ENCODE measurements around the gene DAD1.
"Not testable (repeated sequence)": the region's sequence is repeated elsewhere in the genome, so short reads cannot be mapped to it uniquely, and the experiment has no call there.

The DAD1 gene

DNA sequence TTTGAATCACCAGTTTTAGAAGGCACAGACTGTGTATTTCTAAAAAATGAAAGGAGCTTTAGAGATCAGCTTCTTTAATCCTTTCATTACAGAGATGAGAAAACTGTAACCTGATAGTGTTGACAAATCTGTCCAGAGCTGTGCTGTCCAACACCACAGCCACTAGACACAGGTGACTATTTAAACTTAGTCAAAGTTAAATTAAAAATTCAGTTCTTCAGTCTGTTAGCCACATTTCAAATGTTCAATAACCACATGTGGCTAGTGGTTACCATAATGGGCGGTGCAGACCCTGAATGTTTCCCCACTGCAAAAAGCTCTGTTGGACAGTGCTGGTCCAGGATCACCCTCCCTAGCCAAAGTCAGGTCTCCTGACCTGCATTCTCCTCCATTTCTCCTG lies 21.6 kb downstream of the DAD1 start:
- no peak for DNase-seq (ENCODE audit: low spot score)

DNA sequence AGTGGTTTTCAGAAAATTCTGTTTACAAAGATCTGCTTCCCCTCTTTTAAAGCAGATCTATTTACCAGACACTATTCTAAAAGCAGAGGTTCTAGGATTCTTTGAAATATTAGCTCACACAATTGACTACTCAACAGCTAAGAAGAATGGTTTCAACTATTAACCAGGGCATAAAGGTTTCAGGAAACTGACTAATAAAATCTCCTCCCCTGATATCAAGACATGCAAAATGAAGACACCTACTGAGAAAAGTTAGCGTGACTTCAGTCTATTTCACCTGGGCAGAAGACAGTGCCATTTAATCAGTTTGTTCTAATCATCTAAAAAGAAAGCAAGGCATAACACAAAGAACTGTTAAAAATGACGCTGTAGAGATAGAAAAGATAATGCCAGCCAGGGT lies 22.2 kb downstream of the DAD1 start:
- DNase-seq (ENCODE audit: low spot score): no peak

DNA sequence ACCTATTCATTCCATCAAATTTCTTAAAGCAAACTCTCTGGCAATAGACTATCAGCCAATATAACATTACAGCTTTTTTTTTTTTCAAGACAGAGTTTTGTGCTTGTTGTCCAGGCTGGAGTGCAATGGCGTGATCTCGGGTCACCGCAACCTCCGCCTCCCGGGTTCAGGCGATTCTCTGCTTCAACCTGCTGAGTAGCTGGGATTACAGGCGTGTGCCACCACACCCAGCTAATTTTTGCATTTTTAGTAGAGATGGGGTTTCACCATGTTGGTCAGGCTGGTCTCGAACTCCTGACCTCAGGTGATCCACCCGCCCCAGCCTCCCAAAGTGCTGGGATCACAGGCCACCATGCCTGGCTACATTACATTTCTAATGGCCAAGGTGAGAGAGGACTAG lies 22.8 kb downstream of the DAD1 start:
- DNase-seq (ENCODE audit: low spot score): not testable (repeated sequence)

DNA sequence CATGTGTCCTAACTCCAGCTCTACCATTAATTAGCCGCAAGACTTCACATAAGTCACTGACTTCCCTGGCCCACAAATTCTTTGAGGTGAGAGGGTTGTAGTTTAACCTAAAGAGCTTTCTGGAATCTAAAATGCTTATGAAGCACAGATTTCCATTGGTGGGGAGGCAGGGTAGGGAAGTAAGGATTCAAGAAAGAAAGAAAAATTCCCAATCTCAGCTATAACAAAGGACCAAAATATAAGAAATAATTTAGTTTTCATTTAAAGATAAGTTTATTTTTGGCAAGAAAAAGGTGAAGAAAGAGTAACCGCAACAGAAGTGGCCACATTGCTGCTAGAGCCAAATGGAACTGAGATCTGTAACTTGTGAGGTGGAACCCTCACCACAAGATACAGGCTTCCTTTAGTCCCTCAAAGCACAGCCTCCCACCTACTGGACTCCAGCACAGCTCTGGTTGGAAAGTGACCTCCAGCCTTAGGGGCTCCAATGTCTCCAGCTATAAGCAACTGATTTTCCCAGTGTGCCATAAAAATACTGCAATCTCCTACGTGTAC lies 23.6 kb downstream of the DAD1 start:
- no peak for DNase-seq (ENCODE audit: low spot score)

DNA sequence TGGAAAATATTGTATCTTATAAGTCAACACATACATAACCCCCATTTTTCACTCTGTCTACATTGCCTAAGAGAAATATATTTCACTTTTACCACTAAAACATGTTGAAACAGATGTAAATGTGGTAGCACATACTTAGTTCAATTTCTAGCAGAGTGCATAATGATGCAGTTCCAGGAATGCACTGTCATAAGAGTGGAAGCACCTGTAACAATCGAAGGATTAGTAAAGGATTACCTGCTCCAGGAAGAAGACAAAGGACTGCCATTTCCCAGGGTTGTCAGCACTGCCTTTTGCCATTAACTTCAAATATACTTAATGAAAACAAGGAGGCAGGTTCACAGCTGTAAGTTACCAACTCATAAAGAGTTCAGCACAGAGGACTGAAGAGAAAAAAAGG lies 24.6 kb downstream of the DAD1 start:
- peak; percentile 38 for DNase-seq (ENCODE audit: low spot score)

DNA sequence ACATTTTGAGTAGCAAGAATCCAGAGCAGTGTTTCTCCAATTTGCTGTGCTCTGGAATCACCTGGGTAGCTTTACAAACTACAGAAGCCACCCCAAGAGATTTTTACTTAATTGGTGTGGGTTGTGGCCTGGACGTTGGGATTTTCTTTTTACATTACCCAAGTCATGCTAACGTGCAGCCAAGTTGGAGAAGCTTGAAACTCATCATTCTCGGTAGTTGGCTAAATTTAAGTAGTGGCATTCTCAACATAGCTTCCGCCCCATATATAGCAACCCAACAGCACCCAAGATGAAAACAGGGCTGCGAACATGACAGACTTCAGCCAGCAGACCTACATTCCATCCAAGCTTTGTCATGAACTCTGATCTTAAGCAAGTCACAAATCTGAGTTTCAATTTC lies 25.0 kb downstream of the DAD1 start:
- peak; percentile 26 for DNase-seq (ENCODE audit: low spot score)

DNA sequence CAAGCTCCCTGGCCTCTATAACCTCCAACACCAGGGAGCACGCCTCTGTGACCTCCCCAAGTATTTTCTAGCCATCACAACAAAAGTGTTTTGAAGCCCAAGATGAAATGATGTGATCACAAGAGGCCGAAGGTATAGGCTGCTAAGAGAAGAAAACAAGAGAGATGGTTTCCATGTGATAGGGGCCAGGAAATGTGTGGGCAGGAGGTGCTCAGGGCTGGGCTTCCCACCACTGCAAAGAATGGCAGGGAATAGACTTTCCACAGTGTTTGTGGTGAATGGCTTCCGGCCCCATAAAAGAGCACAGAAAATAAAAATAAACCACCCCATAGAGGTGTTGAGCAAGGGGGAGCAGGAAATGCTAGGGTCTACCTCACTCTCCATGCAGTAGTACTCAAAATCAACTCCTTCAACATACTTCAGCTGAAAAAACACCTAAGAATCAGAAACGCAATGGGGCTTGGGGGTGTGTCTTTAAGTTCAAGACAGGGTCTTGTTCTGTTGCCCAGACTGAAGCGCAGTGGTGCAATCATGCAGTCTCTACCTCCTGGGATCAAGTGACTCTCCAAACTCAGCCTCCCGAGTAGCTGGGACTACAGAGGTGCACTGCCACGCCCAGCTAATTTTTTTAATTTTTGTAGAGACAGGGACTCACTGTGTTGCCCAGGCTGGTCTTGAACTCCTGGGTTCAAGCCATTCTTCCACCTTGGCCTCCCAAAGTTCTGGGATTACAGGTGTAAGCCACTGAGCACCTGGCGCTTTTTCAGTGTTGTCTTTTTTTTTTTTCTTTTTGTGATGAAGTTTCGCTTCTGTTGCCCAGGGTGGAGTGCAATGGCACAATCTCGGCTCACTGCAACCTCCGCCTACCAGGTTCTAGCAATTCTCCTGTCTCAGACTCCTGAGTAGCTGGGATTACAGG lies 27.1 kb downstream of the DAD1 start:
- DNase-seq (ENCODE audit: low spot score): peak; percentile 25

DNA sequence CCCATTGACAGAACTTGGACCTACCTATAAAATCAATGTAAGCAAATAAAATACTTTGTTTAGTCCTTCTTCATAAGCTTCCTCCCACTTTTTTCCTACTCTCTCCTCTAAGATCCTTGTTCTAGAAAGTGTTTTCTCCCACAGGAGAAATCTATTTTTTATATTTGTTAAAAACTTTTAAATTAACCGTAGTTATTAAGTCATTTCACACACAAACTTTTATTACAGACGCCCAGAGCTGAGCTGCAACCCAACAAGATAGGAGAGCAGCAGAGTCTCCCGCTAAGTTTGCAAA lies 27.7 kb downstream of the DAD1 start:
- no peak for DNase-seq (ENCODE audit: low spot score)

DNA sequence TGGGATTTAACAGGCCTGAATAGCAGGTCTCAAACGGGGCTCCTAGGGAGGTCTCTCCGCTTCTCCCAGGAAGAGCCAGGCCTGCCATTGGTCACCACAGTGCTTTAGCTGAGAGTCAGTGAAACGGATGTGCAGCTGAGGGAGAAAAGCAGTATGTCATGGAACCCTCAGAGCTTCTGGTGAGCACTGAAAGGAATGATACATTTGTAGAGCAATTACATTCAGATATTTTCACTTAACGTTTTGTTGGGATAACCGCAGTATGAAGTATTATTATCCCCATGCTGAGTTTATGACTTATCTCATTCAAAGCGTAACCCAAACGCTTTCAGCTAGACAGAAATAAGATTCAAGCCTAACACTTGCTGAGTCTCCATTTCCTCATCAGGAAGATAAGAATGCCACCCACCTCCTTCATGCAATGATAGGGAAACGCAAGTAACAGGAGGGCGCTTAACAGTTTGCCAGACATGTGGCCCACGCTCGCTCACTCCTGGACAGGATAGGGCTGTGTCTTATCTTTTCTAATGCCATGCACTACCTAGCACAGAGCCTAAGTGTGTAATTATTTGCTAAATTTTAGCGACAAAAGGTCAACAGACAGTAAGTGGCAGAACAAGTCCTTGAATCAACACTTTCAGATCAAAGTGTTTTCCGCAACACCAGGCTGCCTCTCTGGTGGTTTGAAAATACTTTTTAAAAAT lies 28.2 kb downstream of the DAD1 start:
- peak; percentile 16 for DNase-seq (ENCODE audit: low spot score)

DNA sequence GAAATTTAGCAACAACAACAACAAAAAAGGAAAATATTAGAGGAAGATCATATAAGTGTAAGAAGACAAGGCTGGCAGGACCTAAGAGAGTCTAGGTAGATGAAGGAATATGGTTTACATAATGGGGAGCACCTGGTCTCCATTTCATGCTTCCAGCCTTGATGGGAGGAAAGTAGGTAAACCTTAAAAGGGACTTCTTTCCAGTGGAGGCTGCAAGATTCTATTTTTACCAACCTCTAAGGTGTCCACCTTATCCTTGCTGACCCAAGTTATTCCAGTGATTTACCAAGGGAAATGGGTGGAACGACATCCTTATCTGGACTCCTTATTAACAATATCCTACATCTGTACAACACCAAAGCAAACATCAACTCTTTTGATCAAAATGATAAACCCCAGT lies 30.0 kb downstream of the DAD1 start:
- DNase-seq (ENCODE audit: low spot score): no peak

DNA sequence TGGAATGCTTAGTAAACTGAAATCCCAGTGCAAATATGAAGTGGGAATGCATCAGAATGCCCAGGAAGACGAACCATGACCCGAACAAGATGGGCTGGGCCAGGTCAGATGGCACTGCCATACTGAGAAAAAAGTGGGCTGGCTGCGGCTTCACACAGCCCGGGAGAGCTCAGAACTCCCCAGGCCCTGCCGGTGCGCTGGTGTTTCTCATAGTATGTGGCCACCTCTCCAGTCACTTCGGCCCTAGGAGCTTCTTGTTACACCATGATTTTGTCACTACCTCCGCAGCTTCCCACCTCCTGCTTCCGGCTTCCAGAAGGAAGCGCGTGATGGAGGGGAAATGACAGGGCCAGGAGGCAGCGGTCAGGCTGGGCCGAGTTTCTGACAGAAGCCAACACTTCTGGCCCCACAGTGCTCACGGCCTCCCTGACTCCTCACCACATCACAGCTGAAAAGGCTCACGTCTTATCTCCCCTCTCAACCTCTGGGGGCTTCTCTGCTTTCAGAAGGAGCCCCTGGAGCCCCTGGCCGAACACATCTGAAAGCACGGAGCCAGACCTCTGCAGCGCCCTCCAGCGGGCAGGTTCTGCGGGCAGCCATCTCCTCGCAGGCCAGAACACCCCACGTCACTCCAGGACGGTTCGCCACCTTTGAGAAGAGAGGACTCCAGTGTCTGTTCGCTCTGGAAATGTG lies 30.7 kb downstream of the DAD1 start:
- peak; percentile 16 for DNase-seq (ENCODE audit: low spot score)

DNA sequence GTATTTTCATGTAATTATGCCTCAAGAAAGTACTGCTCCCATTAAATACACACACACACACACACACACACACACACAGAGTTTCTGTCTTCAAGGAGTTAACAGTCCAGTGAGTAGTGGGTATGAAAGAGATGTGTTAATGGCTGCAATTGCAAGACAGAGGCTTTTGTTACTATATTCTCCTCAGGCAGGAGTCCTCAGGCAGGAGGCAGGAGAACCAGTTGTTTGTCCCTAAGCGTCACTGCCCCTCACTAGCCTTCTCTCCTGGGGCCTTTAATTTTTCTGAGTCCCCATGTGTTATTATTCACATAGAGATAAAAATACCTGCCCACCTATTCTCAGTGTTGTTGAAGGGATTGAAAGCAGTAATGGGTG lies 31.2 kb downstream of the DAD1 start:
- peak; percentile 20 for DNase-seq (ENCODE audit: low spot score)

DNA sequence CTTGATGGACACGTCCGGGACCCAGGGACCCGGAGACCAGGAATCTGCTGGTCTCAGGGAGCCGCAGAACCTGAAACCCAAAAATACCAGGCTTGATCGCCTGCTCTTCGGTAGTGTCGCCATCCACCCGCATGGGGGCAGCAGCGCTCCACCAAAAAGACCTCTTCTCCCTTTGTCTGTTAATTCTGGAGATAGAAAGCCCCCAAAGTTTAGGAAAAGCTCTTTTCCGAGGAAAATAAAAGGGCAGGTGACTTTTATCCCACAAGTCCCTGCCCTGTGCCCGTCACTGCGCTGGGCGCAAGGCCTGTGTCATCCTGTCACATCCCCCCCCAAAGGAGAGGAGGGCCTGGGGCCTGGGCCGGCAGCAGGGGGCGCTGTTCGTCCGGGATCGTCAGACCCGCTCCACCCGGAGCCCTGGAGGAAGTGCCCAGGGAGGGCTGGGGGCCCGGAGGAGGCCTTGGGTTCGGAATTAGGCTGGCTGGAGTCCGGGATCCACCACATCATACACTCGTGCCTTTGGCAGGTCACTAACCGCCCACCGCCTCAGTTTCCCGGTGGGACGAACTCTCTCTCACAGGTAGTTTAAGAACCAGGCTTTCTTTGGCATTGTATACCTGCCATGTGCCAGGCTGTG lies 31.9 kb downstream of the DAD1 start:
- DNase-seq (ENCODE audit: low spot score): peak; percentile 73

DNA sequence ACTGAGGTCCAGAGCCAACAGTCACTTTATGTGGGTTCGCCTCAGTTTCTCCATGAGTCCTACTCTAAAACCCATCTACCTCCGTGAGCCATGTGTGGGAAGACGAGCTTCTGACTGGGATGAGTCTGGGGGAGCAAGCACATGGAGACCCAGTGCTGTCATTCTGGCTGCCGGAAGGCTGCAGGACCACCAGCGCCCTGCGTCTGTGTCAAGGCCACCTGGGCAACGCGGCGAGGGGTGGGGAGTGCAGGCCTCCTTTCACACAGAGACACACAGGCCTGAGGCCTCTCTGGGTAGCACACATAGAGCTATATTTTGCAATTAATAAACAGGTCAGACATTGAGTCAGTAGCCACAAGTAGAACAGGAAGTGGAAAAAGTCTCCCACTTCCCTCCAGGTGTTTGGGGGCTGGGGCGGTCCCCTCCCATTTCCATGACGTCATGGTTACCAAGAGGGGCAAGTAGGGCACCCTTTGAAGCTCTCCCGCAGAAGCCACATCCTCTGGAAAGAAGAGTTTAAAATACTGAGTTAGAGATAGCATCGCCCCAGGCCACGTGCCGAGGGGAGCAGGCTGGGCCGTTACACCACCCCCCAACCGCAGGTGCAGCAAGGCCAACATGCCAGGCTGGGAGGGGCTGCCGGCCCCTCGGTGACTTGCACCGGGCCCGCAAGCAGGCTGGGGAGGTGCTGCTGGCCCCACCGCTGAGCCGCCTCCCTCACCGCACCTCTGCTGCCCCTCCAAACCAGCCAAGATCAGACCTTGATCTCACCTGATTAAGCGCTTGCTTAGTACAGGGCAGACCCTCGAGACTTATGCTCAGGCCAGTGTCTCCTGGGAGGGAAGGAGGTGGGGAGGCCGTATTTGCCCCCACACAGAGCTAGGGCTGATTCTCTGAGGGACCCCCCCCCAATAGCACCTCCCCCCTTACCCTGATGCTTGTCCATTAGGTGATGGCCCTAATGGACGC lies 32.7 kb downstream of the DAD1 start:
- peak; percentile 15 for DNase-seq (ENCODE audit: low spot score)

DNA sequence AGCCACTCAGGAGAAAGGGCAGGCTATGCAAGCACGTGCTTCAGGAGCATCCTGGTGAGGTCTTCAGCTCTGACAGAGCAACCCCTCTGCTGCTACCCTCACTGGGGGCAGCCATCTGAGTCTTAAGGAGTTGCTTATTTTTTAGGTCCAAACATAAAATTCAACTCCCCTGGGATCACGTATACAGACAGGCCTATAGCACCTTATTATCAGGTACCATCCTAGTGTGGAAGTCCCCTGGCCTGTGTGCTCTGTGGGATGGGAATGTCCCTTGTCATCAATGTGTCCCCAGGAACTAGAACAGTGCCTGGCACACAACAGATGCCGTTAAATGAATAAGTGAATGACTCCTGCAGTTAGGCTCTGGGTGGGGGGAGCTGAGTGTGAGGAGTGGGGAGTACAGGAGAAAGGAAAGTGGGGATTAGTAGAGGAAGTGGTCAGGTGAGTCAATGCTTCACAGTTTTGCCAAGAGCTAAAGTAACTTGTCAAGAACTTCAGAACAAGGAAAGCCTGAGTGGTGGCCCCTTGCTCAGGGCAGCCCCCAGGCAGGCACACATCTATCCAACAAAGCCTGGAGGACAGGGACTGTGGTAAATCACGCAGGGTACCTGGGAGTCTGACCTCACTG lies 33.5 kb downstream of the DAD1 start:
- no peak for DNase-seq (ENCODE audit: low spot score)

DNA sequence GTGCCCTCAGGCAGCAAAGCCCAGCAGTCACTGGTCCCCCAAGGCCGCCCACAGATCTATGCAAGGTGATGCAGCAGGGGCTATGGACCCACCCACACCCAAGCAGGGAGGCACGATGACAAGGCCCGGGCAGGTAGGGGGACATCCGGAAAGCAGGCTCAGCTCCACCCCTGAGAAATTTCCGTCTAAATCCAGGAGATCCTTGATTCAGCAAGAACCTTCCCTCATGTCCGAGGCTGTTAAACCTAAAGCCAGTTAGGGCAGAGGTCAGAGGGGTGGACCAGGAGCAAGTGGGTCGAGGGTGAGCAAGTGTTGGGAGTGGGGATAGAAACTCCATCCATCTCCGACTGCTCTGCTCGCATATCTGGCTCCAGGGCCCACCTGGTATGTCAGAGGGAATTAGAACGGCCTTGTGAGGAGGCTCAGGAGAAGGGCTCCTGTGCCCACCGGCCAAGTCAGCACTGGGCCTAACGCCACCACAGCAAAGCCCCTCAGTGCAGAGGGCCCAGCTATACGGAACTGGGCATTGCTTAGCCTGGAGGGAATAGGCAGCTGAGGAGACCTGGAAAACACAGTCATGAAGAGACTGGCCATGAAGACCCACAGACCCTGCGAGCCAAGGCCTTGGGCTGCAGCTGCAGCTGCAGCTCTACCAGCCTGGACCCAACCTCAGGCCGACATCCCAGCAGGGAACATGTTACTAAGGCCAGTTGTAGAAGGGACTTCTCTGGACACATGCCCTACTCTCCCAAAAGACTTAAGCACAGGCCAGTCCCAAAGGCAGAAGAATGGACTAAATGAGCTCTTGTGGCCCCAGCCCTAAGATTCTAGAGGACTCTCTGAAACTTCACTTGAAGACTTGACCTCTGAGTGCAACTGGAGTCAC lies 34.3 kb downstream of the DAD1 start:
- peak; percentile 21 for DNase-seq (ENCODE audit: low spot score)

DNA sequence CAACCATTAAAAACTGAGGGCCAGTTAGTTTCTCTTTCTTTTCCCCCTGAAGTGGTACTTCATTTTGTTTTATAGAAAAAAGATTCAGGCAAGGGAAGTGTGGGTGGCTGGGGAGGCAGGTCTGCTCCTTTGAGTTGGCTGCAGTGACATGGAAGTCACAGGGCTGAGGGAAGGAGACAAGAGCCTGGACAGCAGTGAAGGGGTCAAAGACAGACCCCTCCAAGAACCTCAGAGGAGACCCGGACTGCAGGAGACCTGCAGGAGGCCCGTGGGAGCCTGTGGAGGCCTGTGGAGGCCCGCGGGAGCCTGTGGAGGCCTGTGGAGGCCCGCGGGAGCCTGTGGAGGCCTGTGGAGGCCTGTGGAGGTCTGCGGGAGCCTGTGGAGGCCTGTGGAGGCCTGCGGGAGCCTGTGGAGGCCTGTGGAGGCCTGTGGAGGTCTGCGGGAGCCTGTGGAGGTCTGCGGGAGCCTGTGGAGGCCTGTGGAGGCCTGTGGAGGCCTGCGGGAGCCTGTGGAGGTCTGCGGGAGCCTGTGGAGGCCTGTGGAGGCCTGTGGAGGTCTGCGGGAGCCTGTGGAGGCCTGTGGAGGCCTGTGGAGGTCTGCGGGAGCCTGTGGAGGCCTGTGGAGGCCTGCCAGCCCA lies 35.0 kb downstream of the DAD1 start:
- not testable (repeated sequence) for DNase-seq (ENCODE audit: low spot score)

DNA sequence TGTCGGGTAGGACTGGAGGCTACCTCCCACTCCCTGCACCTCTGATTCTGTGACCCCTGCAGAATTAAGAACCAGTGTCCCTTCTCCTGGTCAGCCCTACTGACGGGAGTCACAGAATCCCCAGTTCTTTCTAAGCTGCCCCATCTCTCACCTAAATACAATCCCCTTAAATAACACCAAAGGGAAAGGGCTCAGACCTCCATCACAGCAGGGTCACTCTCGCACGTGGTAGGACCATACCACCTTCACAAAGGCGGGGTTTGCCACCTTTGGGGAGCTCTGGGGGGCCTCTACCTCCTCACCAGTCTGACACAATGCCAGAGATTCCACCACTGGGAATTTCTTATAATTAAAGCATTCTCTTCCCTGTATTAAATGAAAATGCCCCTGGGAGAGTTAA lies 35.6 kb downstream of the DAD1 start:
- no peak for DNase-seq (ENCODE audit: low spot score)

DNA sequence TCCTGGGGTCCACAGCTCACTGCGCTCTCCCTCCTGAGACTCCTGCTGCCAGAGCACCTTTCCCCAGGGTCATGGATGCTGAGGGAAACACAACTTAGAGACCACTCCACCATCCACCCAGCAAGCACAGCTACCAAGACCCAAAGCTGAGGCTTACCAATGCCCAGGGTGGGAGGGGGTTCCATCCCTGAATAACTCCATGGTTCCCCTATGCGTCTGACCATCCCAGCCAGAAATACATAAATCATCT lies 36.3 kb downstream of the DAD1 start:
- DNase-seq (ENCODE audit: low spot score): no peak

Measured in cerebellar cortex (tissue), 1 donor.